GM12892 (cell line): ENCODE measurements around the gene CYP4A11.
"Not testable (repeated sequence)": the region's sequence is repeated elsewhere in the genome, so short reads cannot be mapped to it uniquely, and the experiment has no call there.

ENCODE experiments used
- POLR2A ChIP-seq: IDR thresholded peaks from 2 replicates; pipeline ENCODE4 v1.6.1; 2011; ENCODE audit warnings: low read depth, low read length, control low read depth
- POLR2AphosphoS5 ChIP-seq: IDR thresholded peaks from 2 replicates; pipeline ENCODE4 v1.6.1; 2011; ENCODE audit warnings: low read depth, low read length, control low read depth
- TAF1 ChIP-seq: IDR thresholded peaks from 2 replicates; pipeline ENCODE4 v1.6.1; 2011; ENCODE audit warnings: low read depth, mild to moderate bottlenecking, control low read depth, low read length, borderline replicate concordance

GRCh38 chr1:46932020-46932419, 9.3 kb downstream of the CYP4A11 start:
- TF ChIP-seq POLR2AphosphoS5, POLR2A, TAF1: not testable (repeated sequence)
